CD4-positive, alpha-beta T cell treated with Interferon alpha-2 for 1 hour (primary cell): ENCODE measurements around the gene PRRG3.
A peak's percentile ranks its signal among the peaks of the same experiment; 100 is the strongest.
"Not testable (repeated sequence)": the region's sequence is repeated elsewhere in the genome, so short reads cannot be mapped to it uniquely, and the experiment has no call there.

ENCODE experiments used
- DNase-seq, 2 donors: peaks; one replicate each; pipeline ENCODE4 v3.0.0-alpha.2; 2020 to 2022

The PRRG3 gene

DNA sequence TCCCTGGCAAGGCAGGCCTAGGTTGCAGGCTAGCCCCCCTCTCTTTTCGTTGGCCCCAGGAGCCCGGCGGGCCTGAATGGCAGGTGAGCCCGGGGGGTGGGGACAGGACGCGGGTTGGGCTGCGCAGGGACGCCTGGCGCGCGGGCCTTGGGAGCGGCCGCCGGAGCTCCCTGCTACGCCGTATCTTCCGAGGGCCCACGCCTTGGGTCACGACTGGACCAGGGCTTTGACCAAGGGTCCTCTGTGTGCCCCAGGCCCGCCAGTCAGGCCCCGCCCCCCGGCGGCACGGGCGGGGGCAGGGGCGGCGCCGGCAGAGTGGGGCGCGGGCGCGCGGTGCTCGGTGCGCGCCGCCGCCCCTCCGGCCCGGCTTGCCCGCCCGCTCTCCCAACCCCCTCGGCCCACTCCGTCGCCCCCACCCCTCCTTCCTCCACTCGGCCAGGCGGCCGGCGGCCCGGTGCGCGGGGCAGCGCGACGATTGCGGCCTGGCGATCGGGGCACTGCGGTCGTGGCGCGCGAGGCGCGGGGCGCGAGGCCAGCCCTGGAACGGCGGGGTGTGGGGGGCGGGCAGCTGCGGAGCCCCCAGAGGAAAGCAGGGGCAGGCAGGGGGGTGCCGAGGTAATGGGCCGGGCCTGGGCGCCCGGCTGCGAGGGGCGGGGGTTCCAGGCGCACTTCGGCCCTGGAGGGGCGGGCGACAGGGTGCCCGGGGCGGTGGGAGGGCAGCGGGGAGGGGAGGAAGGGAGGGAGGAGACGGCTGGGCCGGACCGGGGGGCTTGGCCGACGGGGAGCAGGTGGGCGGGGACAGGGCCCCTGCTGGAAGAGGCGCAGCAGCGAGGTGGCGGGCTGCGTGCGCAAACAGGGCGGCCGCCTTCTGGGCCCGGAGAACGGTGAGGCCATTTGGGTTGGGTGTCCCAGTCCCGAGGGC is at the start of gene PRRG3:
TSS of gene PRRG3 (plus strand) at position 798 of the 922 bp plus-strand sequence. CDS start 3,357 bp downstream, outside the sequence.
- no peak for DNase-seq

GRCh38 chrX:151675121-151675746 is 20.0 kb upstream of the PRRG3 start:
- no peak for DNase-seq

GRCh38 chrX:151676196-151676595 is 19.1 kb upstream of the PRRG3 start:
- no peak for DNase-seq

DNA sequence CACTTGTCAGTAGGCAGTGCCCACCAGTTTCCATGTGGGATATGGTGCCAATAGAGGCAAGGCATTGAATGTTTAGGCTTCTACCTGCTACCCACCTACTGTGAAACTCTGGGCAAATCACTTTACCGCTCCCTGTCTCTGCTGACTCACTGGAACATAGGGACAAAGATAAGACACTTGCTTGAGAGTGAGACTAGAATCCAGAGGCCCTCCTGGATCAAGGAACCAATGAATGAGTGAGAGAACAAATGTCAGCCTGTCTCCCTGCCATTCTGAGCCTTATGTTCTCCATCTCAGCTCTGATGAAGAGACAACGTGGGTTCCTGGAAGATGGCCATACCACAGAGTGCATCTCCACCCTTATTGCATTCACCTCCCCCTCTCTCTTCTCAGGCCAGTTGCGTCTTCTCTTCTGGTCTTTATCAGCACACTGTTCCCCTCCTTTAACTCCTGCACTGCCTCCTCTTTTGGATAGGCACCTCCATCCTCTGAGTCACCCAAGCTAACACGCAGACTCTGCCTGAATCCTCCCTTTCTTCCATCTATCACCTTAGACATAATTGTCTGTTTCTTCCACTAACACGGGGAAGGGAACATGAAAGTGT is 15.4 kb upstream of the PRRG3 start:
- DNase-seq = no peak

- peak; percentile 20 to 45 for DNase-seq
Observed at GRCh38 chrX:151680805-151681204, 14.5 kb upstream of the PRRG3 start.

DNA sequence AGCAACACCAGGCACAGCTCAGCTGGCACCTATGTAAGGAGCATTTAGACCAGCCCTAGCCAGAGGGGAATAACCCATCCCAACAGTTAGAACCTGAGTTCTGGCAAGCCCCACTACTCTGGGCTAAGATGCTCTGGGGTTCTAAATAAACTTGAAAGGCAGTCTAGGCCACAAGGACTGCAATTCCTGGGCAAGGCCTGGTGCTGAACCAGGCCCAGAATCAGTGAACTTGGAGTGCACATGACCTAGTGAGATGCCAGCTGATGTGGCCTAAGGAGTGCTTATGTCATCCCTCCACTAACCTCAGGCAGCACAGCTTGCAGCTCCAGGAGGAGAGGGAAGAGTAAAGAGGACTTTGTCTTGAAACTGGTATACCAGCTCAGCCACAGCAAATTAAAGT is 7.6 kb upstream of the PRRG3 start:
- DNase-seq = no peak

DNA sequence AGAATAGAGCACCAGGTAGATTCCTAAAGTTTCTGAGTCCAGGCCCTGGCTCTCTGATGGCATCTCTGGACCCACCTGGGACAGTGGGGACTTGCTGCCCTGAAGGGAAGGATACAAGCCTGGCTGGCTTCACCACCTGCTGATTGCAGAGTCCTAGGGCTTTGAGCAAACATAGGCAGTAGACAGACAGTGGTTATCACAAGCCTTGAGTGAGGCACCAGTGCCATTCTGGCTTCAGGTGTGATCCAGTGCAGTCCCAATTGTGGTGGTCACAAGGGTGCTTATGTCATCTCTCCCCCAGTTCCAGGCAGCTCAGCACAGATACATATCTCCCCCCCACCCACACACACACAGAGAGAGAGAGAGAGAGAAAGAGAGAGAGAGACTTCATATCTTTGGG is 6.6 kb upstream of the PRRG3 start:
- no peak for DNase-seq

DNA sequence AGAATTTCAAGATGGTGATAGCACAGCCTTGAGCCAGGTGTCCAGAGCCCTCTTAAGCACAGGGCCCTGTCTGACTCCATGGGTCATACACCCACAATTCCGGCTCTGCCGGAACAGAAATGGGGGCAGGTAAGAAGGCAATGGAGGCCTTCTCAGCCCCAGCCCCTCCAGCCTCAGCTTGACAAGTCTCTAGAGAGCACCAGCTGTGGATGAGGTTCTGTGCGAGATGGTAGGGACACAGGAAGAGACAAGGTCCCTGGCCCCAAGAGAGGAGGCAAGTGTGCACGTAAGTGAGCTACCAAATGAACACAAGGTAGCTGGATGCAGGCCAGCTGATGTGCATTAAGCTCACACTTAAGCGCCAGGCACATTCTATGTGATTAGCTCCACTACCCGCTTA is 2.4 kb upstream of the PRRG3 start:
- DNase-seq = no peak

GRCh38 chrX:151694121-151694520 is 1.1 kb upstream of the PRRG3 start:
- DNase-seq = no peak

DNA sequence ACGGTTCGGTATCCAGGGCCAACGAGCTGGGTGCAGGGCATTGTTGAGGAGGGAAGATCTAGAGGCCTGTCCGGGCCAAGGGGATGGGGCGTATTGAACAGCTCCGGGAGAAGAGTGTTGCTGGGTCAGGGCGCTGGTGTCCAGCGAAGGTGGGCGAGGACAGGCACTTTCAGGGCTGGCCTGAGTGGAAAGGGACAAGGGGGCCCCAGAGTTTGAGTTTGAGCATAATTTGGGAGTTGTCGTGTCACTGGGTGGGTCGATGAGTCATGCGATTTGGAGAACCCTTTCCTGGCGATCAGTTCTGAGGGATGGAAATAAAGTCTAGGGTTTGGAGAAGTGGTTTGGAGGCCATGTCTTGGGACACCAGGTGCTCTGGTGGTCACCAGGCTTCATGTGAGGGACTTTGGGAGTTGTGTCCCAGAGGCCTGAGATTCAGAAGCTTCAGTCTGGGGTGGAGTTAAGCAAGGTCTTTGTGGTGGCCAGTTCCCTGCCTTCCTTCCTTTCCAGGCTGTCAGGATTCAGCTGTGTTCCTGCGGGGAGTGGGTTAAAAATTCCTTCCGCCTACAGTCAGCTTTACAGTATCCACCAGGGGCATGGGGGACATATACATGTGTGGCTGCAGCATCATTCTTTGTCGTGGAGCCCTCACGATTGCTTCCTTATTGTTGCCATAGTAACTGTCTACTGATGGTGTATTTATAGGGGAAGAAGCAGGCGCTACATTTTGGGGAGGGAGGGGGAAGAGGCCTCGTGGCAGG is 504 bp downstream of the PRRG3 start:
- no peak for DNase-seq

- DNase-seq = not testable (repeated sequence)
Observed at GRCh38 chrX:151697082-151697481, 1.8 kb downstream of the PRRG3 start.

- DNase-seq = no peak
Observed at GRCh38 chrX:151697522-151697921, 2.3 kb downstream of the PRRG3 start.

- DNase-seq = no peak
Observed at GRCh38 chrX:151698485-151698884, 3.2 kb downstream of the PRRG3 start.

DNA sequence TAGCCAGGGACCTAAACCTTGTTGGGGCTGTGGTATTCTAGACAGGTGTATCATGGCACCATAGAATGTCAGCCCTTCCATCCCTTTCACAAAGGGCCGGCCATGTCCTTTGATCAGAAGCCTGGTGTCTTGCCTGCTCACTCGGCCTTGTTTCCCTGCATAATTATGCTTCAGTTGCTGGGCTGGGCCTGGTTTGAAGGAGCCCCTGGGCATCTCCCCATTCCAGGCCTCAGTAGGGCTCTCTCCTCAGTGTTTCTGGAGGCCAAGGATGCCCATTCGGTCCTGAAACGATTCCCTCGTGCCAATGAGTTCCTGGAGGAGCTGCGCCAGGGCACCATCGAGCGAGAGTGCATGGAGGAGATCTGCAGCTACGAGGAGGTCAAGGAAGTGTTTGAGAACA is 4.5 kb downstream of the PRRG3 start:
- no peak for DNase-seq

- no peak for DNase-seq
Observed at GRCh38 chrX:151700581-151700980, 5.3 kb downstream of the PRRG3 start.

DNA sequence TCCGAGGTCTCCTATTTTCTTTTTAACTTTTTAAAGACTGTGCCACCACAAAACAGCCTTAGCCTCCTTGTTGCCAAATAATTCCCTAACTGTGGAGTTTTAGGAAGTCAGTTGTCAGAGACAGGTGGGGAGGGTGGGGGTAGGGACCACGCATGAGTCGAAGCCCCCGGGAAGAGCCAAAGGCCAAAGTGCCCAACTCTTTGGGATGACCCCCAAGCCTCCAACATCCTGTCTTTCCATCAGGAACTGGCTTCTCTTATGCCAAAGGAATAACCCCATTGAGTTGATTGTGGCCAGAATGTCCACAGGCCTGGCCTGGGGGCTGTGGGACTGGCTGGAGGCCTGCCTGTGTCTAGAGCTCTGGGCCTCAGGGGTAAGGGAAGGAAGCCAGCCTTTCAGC is 5.8 kb downstream of the PRRG3 start:
- DNase-seq = no peak

DNA sequence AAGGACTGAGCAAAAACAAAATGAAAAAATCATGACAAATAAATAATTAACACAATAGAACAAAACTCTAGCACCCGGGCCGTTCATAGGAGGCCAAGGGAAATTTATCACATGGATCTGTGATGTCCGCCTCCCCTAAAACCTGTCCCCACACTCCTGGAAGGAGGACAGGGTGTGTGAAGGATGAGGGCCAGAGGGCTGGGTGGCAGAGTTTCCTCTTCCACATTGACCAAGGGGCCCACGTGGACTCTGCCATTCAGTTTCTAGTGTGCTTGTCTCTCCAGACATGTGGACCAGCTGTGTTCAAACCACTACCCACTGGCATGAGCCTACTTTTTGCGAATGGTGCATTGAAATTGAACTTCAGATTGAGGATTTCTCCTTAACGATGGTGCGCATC is 6.3 kb downstream of the PRRG3 start:
- DNase-seq = no peak

DNA sequence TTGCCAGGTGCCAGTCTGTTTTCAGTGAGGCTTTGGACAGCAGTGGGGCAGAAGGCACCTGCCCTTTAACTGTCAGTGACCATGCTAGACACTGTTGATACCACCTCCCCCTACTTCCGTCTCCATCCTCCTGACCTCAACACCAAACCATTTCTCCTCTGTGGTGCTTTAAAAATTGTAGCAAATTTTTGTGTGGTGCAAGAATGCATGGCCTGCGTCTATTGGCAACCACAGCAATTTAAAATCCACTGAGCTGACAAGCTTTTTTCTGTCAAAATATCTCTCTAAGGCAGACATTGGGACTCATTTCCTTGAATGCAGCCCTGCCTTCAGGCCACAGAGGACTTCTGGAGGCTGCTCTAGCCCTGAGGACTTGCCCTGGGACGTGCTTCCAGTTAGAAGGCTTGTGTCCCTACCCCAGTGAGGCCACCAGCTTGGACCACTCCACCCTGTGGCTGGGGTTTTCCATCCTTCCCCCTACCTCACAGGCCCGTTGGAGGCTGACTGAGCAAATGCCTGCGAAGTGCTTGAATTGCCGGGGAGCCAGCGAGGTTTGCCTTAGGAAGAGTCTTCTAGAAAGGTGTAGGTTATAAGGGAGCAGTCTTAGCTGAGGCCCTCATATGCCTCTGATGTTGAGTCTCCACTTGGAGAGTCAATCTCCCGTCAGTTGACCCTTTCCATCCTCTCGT is 6.9 kb downstream of the PRRG3 start:
- no peak for DNase-seq

DNA sequence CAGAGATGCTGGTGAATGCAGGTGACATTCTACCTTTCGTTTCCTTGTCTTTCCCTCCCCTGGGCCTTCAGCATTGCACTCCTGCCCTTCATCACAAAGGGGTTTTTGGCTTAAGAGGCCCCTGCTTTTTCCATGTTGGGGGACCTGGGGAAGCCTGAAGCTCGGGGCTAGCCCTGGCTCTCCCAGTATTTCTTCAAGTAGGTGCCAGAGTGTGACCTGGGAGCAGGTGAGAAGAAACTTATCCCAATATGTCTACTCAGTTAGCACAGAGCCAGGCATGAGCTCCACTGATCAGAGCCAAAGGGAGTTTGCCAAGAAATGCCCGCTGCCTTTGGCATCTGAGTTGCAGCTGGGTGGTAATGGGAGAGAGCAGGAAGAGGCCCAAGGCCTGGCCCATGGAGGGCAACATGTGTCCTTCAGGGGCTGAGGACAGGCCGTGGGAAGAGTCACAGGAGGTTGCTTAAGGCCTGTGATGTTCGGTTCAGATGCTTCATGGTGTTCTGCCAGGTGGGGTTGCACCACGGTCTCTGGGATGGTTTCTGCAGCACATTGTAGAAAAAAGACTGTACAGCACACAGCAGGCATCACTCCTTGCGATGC is 7.6 kb downstream of the PRRG3 start:
- no peak for DNase-seq

DNA sequence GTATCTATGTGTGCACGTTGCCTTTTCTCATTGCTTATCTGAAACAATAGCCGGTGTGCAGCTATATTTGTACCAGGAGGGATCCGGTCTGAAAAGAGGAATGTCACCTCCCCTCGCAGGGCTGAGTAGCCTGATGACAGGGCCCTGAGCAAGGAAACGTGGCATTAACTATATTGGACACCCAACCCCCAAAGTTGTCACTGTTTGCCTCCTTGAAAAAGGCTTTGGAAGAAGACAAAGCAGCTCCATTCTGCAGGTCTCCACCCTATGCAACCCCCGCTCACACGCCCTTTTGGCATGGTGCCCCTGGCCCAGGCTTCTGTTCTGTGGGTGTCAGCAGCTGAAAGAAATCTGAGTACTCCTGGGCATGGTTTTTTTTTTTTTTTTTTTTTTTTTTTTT is 8.2 kb downstream of the PRRG3 start:
- DNase-seq = no peak

- no peak for DNase-seq
Observed at GRCh38 chrX:151704041-151704663, 8.9 kb downstream of the PRRG3 start.

- DNase-seq = no peak
Observed at GRCh38 chrX:151708821-151709220, 13.6 kb downstream of the PRRG3 start.
